CD4-positive, CD25-positive, alpha-beta regulatory T cell (primary cell): ENCODE data around the gene MUL1. TPM values are rescaled to one million over a fixed set of nuclear protein-coding genes. Genes with fewer than 3 reads are reported as not detected.

Experiments
- ATAC-seq, 2 donors: fragments of 150-1000 bp; cut with Tn5 transposase; one replicate each; pipeline ENCODE4 v1.10.0; 2021; ENCODE audit warnings: low read depth in 2 of 2, moderate number of reproducible peaks in 2 of 2, moderate library complexity in 1 of 2
- DNase-seq, 3 donors: peaks; one replicate each; pipeline versions ENCODE4 v3.0.0 to v3.0.0-alpha.2; 2012 to 2022; ENCODE audit warnings: mixed read lengths in 1 of 3
- H3K27ac ChIP-seq: one replicate; pipeline ENCODE4 v1.7.0; 2013; ENCODE audit warnings: mild to moderate bottlenecking, low read length; ENCODE audit not compliant: insufficient read depth, poor library complexity, severe bottlenecking
- H3K27me3 ChIP-seq: one replicate; pipeline ENCODE4 v1.7.0; 2013; ENCODE audit warnings: low read length; ENCODE audit not compliant: control insufficient read depth, insufficient read depth
- H3K36me3 ChIP-seq: one replicate; pipeline ENCODE4 v1.7.0; 2013; ENCODE audit warnings: mild to moderate bottlenecking, low read length, moderate library complexity; ENCODE audit not compliant: control insufficient read depth, insufficient read depth
- H3K4me1 ChIP-seq: 2 replicates; pipeline ENCODE4 v1.7.0; 2013; ENCODE audit warnings: mild to moderate bottlenecking, low read length; ENCODE audit not compliant: insufficient read depth, control insufficient read depth, poor library complexity, severe bottlenecking
- H3K4me3 ChIP-seq: one replicate; pipeline ENCODE4 v1.7.0; 2013; ENCODE audit warnings: low read depth, mild to moderate bottlenecking, low read length, moderate library complexity
- H3K9me3 ChIP-seq, 2 experiments: 1 replicate in 1 of 2; 2 replicates in 1 of 2; pipeline ENCODE4 v1.7.0; 2013; ENCODE audit warnings: low read length in 2 of 2, mild to moderate bottlenecking in 1 of 2, moderate library complexity in 1 of 2; ENCODE audit not compliant: control insufficient read depth in 2 of 2
- H3K27ac Mint-ChIP-seq, 3 donors: one replicate each; pipeline ENCODE4 v1.8.0; 2020 to 2022; ENCODE audit warnings: mild to moderate bottlenecking in 3 of 3, mixed read lengths in 3 of 3, moderate library complexity in 2 of 3
- H3K27me3 Mint-ChIP-seq: one replicate; pipeline ENCODE4 v1.8.0; 2022; ENCODE audit warnings: mild to moderate bottlenecking, mixed read lengths
- H3K36me3 Mint-ChIP-seq: one replicate; pipeline ENCODE4 v1.8.0; 2020; ENCODE audit warnings: mixed read lengths
- H3K4me1 Mint-ChIP-seq, 4 donors: one replicate each; pipeline ENCODE4 v1.8.0; 2020 to 2022; ENCODE audit warnings: mixed read lengths in 4 of 4, mild to moderate bottlenecking in 1 of 4
- H3K4me3 Mint-ChIP-seq, 4 donors: one replicate each; pipeline ENCODE4 v1.8.0; 2020 to 2022; ENCODE audit warnings: mild to moderate bottlenecking in 4 of 4, mixed read lengths in 4 of 4, moderate library complexity in 3 of 4
- H3K9me3 Mint-ChIP-seq, 7 donors: one replicate each; pipeline ENCODE4 v1.8.0; 2020 to 2022; ENCODE audit warnings: mixed read lengths in 7 of 7, mild to moderate bottlenecking in 3 of 7, moderate library complexity in 2 of 7
- polyA plus RNA-seq, 4 donors: library from polyadenylated mRNA; unstranded; fragments of 300-500 nt; fragmentation: Illumina TruSeq; gene quantifications; one replicate each; pipeline ENCODE4 v1.2.3, GENCODE V29; 2021
- total RNA-seq: library from RNA; stranded (reverse); gene quantifications from one replicate; pipeline ENCODE4 v1.2.3, GENCODE V29; 2022

Gene MUL1
- total and polyA plus RNA-seq, 5 donors from 2014 or later, result 20.4 to 47.0 (median 35.1) TPM

DNA sequence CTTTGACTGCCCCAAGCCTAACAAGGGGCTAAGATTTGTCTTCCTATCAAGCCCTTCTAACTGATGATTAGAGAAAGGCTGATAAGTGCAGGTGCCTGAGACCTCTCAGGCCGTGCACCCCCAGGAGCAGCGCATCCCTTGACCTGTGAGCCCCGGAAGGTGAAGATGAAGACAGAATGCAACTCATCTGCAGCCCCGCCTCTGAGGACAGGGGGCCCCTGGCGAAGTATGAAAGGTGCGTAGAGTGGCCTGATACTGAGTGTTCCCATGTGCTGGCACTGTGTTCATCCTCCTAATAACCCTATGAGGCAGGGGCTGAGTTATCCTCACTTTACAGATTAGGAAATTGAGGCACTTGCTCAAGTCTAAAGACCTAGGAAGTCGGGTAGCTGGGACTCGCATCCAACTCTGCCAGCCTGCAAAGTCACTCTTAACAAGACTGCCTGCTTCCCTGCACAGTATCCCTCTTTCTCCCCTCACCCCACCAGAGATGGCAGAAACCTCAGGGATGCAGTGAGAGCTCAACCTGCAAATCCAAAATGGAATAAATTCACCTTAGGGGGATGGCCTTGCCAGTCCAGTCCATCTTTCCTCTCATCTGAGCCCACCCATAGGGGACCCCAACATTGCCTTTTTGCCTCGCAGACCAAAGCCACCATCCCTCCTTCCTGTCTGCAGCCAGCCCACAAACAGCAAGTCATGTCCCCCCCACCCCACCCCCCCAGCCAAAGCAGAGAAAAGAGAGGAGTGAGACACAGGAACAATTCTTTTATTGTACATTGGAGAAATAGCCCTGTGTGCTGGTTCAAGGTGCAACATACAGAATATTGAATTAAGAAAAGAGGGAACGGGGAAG, 26.1 kb downstream of the MUL1 start:
- no peak overlapping the region for H3K27ac ChIP-seq
- H3K36me3 ChIP-seq, result no peaks in the 10 kb centered on the region
- ATAC-seq, result no peak
- no peaks in the 10 kb centered on the region for H3K9me3 ChIP-seq
- H3K27ac Mint-ChIP-seq, result no peak overlapping the region
- H3K4me1 ChIP-seq, result peaks cover 29% of the 10 kb centered on the region
- H3K4me1 Mint-ChIP-seq, result peaks cover 0 to 15% (median 4%) of the 10 kb centered on the region in 4 donors
- DNase-seq, result no peak
- H3K27me3 ChIP-seq, result peaks cover 25% of the 10 kb centered on the region
- H3K4me3 Mint-ChIP-seq, result peak overlapping the region in 1 of 4 donors; percentile 69
- H3K36me3 Mint-ChIP-seq, result no peaks in the 10 kb centered on the region
- no peak overlapping the region for H3K4me3 ChIP-seq
- peaks cover 68% of the 10 kb centered on the region for H3K27me3 Mint-ChIP-seq
- H3K9me3 Mint-ChIP-seq, result peaks cover 0 to 4% (median 0%) of the 10 kb centered on the region in 7 donors

DNA sequence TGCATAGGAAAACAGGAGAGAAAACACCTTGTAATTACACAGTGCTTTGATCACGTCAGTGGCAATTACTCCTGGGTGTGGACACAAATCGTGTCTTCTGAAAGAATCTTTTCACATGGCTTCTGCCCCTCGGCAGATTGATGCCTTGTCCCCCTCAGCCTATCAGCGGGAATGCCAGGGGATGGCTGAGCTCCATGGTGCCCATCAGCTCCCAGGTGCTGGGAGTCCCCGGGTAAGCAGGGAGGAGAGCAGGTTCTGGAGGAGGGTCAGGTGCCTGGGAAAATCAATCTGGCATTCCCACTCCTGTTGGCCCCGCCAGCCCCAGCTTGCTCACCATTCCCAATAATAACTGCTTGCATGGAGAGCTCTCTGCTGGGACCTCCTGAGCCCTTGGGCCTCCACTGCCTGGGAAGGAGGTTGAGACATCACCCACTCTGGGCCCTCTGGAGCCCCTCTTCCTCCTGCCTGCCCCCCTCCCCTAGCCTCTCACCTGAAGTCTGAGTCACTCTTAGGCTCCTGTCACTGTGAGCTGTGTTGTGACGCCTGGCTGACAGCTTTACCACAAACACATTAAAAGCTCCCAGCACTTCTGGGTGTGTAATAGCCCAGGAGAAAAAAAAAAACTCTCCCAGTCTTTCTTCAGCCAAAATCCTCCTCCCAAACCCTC, 26.9 kb downstream of the MUL1 start:
- no peak overlapping the region for H3K27ac Mint-ChIP-seq
- no peaks in the 10 kb centered on the region for H3K36me3 ChIP-seq
- H3K27me3 Mint-ChIP-seq, result peaks cover 69% of the 10 kb centered on the region
- H3K36me3 Mint-ChIP-seq, result no peaks in the 10 kb centered on the region
- no peak for ATAC-seq
- peaks cover 0 to 15% (median 4%) of the 10 kb centered on the region in 4 donors for H3K4me1 Mint-ChIP-seq
- H3K9me3 ChIP-seq, result no peaks in the 10 kb centered on the region
- no peak for DNase-seq
- peaks cover 25% of the 10 kb centered on the region for H3K27me3 ChIP-seq
- H3K4me1 ChIP-seq, result peaks cover 21% of the 10 kb centered on the region
- no peak overlapping the region for H3K4me3 Mint-ChIP-seq
- no peak overlapping the region for H3K27ac ChIP-seq
- peaks cover 0 to 4% (median 0%) of the 10 kb centered on the region in 7 donors for H3K9me3 Mint-ChIP-seq
- no peak overlapping the region for H3K4me3 ChIP-seq

DNA sequence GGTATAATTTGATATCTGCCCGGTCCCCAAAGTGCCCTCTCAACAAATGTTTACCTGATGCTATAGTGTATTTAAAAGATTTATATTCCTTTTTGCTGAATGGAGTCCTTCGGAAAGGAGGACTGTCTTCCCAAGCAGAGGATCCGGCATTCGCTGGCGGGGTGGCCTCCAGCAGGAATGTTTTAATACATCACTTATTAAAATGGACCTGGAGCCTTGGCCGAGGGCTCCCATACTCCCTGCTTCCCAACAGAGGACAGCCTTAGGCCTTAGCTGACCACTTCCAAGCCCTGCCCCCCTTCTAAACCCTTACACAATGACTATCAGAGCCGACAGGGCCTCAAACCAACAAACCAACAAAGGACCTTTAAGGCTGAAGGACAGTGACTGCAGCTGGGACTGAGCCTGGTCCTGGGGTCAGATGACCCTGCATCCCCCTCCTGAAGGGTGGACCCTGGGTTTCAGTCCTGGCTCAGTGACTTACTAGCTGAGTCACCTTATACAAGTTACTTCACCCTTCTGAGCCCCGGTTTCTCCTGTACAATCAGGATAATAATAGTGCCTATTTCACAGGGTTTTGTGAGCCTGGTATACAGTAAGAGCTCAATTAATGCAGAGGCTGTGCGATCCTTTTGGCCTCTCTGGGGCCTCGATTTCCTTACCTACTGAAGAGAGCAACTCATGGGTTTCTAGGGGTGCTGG, 27.6 kb downstream of the MUL1 start:
- Mint-ChIP-seq H3K9me3 (peaks cover 0 to 4% (median 0%) of the 10 kb centered on the region in 7 donors), H3K27ac (no peak overlapping the region)

DNA sequence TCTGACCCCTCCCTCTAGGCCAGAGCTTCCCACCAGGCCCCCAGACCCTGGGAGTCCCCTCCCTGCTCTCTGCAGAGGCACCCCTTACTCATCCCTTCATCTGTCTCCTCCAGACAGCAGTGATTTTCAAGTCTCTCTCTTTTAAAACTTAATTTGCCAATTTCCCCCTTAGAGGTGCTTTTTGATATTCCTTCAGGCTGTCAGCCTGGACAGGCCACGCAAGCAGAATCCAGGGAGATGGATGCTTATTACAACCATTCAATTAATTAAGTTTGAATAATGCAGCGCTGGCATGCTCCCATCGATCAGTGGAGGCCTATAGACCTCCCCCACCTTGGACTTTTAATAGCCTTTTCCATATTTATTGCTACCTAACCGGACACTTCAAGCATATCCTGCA, 28.1 kb downstream of the MUL1 start:
- no peaks in the 10 kb centered on the region for H3K36me3 Mint-ChIP-seq
- H3K36me3 ChIP-seq, result no peaks in the 10 kb centered on the region
- no peak overlapping the region for H3K27ac ChIP-seq
- H3K27ac Mint-ChIP-seq, result no peak overlapping the region
- peaks cover 81% of the 10 kb centered on the region for H3K27me3 Mint-ChIP-seq
- no peak overlapping the region for H3K4me3 ChIP-seq
- DNase-seq (no peak), ATAC-seq (no peak)
- H3K4me1 ChIP-seq, result peaks cover 13% of the 10 kb centered on the region
- H3K4me1 Mint-ChIP-seq, result peaks cover 0 to 12% (median 4%) of the 10 kb centered on the region in 4 donors
- no peak overlapping the region for H3K4me3 Mint-ChIP-seq
- H3K9me3 ChIP-seq, result no peaks in the 10 kb centered on the region
- peaks cover 26% of the 10 kb centered on the region for H3K27me3 ChIP-seq
- H3K9me3 Mint-ChIP-seq, result peaks cover 0 to 4% (median 0%) of the 10 kb centered on the region in 7 donors

More for the DNA sequence above, 27.6 kb downstream of the MUL1 start:
- Mint-ChIP-seq H3K36me3 (no peaks in the 10 kb centered on the region), H3K4me1 (peaks cover 0 to 12% (median 4%) of the 10 kb centered on the region in 4 donors), H3K27me3 (peaks cover 76% of the 10 kb centered on the region), H3K4me3 (peak overlapping the region in 1 of 4 donors; percentile 34)
- peaks cover 26% of the 10 kb centered on the region for H3K27me3 ChIP-seq
- ATAC-seq (no peak), DNase-seq (no peak)
- no peaks in the 10 kb centered on the region for H3K36me3 ChIP-seq
- no peak overlapping the region for H3K27ac ChIP-seq
- no peak overlapping the region for H3K4me3 ChIP-seq
- no peaks in the 10 kb centered on the region for H3K9me3 ChIP-seq
- H3K4me1 ChIP-seq, result peaks cover 17% of the 10 kb centered on the region

DNA sequence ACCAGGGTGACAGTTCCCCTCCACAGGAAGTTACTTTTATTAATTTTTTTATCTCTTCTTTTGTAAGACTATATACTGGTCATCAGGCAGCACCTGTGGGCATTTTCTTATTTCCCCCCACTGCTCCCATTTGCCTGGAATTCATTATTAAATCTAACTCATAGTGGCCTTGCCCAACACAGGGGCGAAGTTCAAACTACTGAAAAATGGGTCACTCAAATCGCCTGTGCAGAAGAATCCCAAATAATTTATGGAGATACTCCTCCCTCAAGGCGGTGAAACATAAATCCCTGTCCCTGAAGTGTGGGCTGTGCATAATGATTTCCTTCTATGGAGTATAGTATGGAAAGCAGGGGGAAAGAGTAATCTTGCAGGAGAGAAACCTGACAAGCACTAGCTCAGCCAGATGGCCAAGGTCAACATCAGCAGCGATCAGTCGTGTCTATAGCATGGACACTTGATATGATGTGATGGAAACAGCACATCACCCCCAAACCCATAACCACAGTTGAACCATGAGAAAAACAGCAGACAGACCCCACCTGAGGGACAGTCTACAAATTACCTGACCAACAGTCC, 29.8 kb downstream of the MUL1 start:
- H3K27ac Mint-ChIP-seq, result no peak overlapping the region
- no peak overlapping the region for H3K4me3 Mint-ChIP-seq
- Histone ChIP-seq H3K9me3 (no peaks in the 10 kb centered on the region), H3K4me3 (no peak overlapping the region), H3K27ac (no peak overlapping the region), H3K36me3 (no peaks in the 10 kb centered on the region), H3K27me3 (peaks cover 26% of the 10 kb centered on the region), H3K4me1 (no peaks in the 10 kb centered on the region)
- peaks cover 90% of the 10 kb centered on the region for H3K27me3 Mint-ChIP-seq
- peaks cover 0 to 4% (median 0%) of the 10 kb centered on the region in 7 donors for H3K9me3 Mint-ChIP-seq
- no peak for ATAC-seq
- H3K4me1 Mint-ChIP-seq, result no peaks in the 10 kb centered on the region
- DNase-seq, result no peak
- H3K36me3 Mint-ChIP-seq, result no peaks in the 10 kb centered on the region

DNA sequence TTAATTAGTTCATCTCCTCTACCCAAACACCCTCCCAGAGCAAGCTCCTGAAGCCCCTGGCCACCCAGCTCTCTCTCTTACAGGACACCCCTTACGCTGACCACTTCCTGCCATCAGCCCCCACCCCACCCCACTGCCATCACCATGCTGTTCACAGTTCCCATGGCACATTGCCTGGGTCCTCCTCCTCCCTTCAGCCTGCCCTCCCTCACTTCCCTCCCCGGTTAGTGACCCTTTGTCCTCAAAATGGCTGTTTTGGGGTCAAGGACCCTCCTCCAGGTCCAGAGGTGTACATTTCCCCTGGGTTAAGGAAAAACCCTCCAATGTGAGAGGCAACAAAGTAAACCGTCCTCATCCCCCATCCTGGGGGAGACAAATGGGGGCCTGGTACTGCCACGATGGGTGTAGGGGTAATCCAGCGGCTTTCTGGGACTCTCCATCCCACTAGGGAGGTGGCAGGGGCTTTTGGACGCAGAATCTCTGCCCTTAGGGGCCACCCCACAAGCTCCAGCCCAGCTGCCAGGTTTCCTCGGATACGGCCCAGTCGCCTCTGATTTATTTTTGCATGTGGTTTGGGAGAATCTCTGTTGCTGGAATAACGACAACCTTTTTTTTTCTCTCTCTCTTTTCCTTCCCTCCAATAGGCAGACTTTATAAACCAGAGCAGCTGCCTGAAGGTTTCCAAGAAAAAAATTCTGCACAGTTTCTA, 30.4 kb downstream of the MUL1 start:
- Mint-ChIP-seq H3K36me3 (no peaks in the 10 kb centered on the region), H3K27ac (no peak overlapping the region), H3K9me3 (peaks cover 0 to 4% (median 0%) of the 10 kb centered on the region in 7 donors), H3K4me1 (no peaks in the 10 kb centered on the region), H3K27me3 (peaks cover 85% of the 10 kb centered on the region), H3K4me3 (no peak overlapping the region)
- Histone ChIP-seq H3K27ac (no peak overlapping the region), H3K4me3 (no peak overlapping the region), H3K4me1 (no peaks in the 10 kb centered on the region), H3K27me3 (peaks cover 20% of the 10 kb centered on the region), H3K9me3 (no peaks in the 10 kb centered on the region), H3K36me3 (no peaks in the 10 kb centered on the region)
- DNase-seq (no peak), ATAC-seq (no peak)
